GM04504 (cell line): ENCODE results near the gene MVB12B.
A peak's percentile ranks its signal among the peaks of the same experiment; 100 is the strongest.

Source experiments
- DNase-seq: peaks from one replicate; pipeline ENCODE4 v3.0.0-alpha.2; 2012; ENCODE audit warnings: low read depth

The MVB12B gene

GRCh38 chr9:126453156-126453963 lies 126.7 kb downstream of the MVB12B start:
- no peak for DNase-seq

GRCh38 chr9:126454215-126454614 lies 127.6 kb downstream of the MVB12B start:
- no peak for DNase-seq

GRCh38 chr9:126454795-126455194 lies 128.2 kb downstream of the MVB12B start:
- no peak for DNase-seq

GRCh38 chr9:126456441-126457174 lies 130.0 kb downstream of the MVB12B start:
- no peak for DNase-seq

GRCh38 chr9:126457175-126457547 lies 130.5 kb downstream of the MVB12B start:
- no peak for DNase-seq

GRCh38 chr9:126457890-126458289 lies 131.3 kb downstream of the MVB12B start:
- DNase-seq = no peak

GRCh38 chr9:126459126-126459525 lies 132.5 kb downstream of the MVB12B start:
- DNase-seq = no peak

GRCh38 chr9:126459546-126459945 lies 132.9 kb downstream of the MVB12B start:
- DNase-seq = no peak

- no peak for DNase-seq
Measured at GRCh38 chr9:126459965-126460843, 133.6 kb downstream of the MVB12B start.

- no peak for DNase-seq
Measured at GRCh38 chr9:126461029-126461428, 134.4 kb downstream of the MVB12B start.

GRCh38 chr9:126461608-126462007 lies 135.0 kb downstream of the MVB12B start:
- no peak for DNase-seq

GRCh38 chr9:126462617-126463016 lies 136.0 kb downstream of the MVB12B start:
- no peak for DNase-seq

- DNase-seq = no peak
Measured at GRCh38 chr9:126463426-126463825, 136.8 kb downstream of the MVB12B start.

GRCh38 chr9:126464694-126465441 lies 138.2 kb downstream of the MVB12B start:
- no peak for DNase-seq

- DNase-seq = no peak
Measured at GRCh38 chr9:126465977-126466376, 139.3 kb downstream of the MVB12B start.

GRCh38 chr9:126468141-126468825 lies 141.7 kb downstream of the MVB12B start:
- DNase-seq = no peak

- DNase-seq = no peak
Measured at GRCh38 chr9:126470241-126470993, 143.8 kb downstream of the MVB12B start.

GRCh38 chr9:126471084-126471624 lies 144.5 kb downstream of the MVB12B start:
- DNase-seq = peak; percentile 12

GRCh38 chr9:126472198-126472947 lies 145.7 kb downstream of the MVB12B start:
- no peak for DNase-seq
